Memory B cell (primary cell): Measurements from ENCODE around the gene AGT.
A peak's percentile ranks its signal among the peaks of the same experiment; 100 is the strongest.

Experiments
- ATAC-seq: fragments of 150-1000 bp; cut with Tn5 transposase; 2 replicates; pipeline ENCODE4 v1.10.0; 2021; ENCODE audit warnings: low read depth, mild to moderate bottlenecking, moderate library complexity
- DNase-seq, 2 donors: peaks; one replicate each; pipeline ENCODE4 v3.0.0; 2022; ENCODE audit warnings: low spot score in 2 of 2
- H3K27ac Mint-ChIP-seq: one replicate; pipeline ENCODE4 v1.8.0; 2022; ENCODE audit warnings: mild to moderate bottlenecking, moderate library complexity, mixed read lengths
- H3K27me3 Mint-ChIP-seq: one replicate; pipeline ENCODE4 v1.8.0; 2022; ENCODE audit warnings: mixed read lengths
- H3K36me3 Mint-ChIP-seq: one replicate; pipeline ENCODE4 v1.8.0; 2022; ENCODE audit warnings: mild to moderate bottlenecking, mixed read lengths
- H3K4me1 Mint-ChIP-seq: one replicate; pipeline ENCODE4 v1.8.0; 2022; ENCODE audit warnings: mixed read lengths
- H3K4me3 Mint-ChIP-seq: one replicate; pipeline ENCODE4 v1.8.0; 2022; ENCODE audit warnings: mild to moderate bottlenecking, moderate library complexity, mixed read lengths
- H3K9me3 Mint-ChIP-seq: one replicate; pipeline ENCODE4 v1.8.0; 2022; ENCODE audit warnings: mixed read lengths

Gene AGT

GRCh38 chr1:230713915-230714764 is at the start of gene AGT:
AGT (minus strand) TSS chr1:230714122; CDS start chr1:230710823, 3,299 bp downstream.
- Mint-ChIP-seq H3K4me1 (no peaks in the 10 kb centered on the region), H3K9me3 (peaks cover 2% of the 10 kb centered on the region), H3K27ac (no peak within 1 kb of the TSS), H3K36me3 (peaks cover 2% of the 10 kb centered on the region), H3K4me3 (no peak within 1 kb of the TSS), H3K27me3 (peaks cover 12% of the 10 kb centered on the region)
- no peak for ATAC-seq
- no peak for DNase-seq

GRCh38 chr1:230761443-230762167 is 47.7 kb upstream of the AGT start:
- Mint-ChIP-seq H3K27ac (no peak overlapping the region), H3K9me3 (no peaks in the 10 kb centered on the region), H3K36me3 (no peaks in the 10 kb centered on the region), H3K4me3 (no peak overlapping the region), H3K27me3 (peaks cover 13% of the 10 kb centered on the region), H3K4me1 (no peaks in the 10 kb centered on the region)
- DNase-seq (no peak), ATAC-seq (no peak)

GRCh38 chr1:230760360-230760827 is 46.5 kb upstream of the AGT start:
- no peak for ATAC-seq
- H3K9me3 Mint-ChIP-seq, result no peaks in the 10 kb centered on the region
- no peaks in the 10 kb centered on the region for H3K4me1 Mint-ChIP-seq

GRCh38 chr1:230759369-230760065 is 45.6 kb upstream of the AGT start:
- Mint-ChIP-seq H3K36me3 (no peaks in the 10 kb centered on the region), H3K27ac (no peak overlapping the region), H3K9me3 (no peaks in the 10 kb centered on the region), H3K4me1 (no peaks in the 10 kb centered on the region), H3K27me3 (peaks cover 17% of the 10 kb centered on the region), H3K4me3 (no peak overlapping the region)
- ATAC-seq (no peak), DNase-seq (no peak)

More at GRCh38 chr1:230760360-230760827, 46.5 kb upstream of the AGT start:
- DNase-seq, result no peak
- peaks cover 17% of the 10 kb centered on the region for H3K27me3 Mint-ChIP-seq
- no peak overlapping the region for H3K27ac Mint-ChIP-seq
- H3K36me3 Mint-ChIP-seq, result no peaks in the 10 kb centered on the region
- H3K4me3 Mint-ChIP-seq, result no peak overlapping the region

GRCh38 chr1:230758709-230759368 is 44.9 kb upstream of the AGT start:
- H3K4me3 Mint-ChIP-seq, result no peak overlapping the region
- H3K27me3 Mint-ChIP-seq, result peaks cover 17% of the 10 kb centered on the region
- peaks cover 3% of the 10 kb centered on the region for H3K4me1 Mint-ChIP-seq

GRCh38 chr1:230757856-230758708 is 44.2 kb upstream of the AGT start:
- DNase-seq (no peak), ATAC-seq (no peak)
- no peak overlapping the region for H3K27ac Mint-ChIP-seq
- H3K4me1 Mint-ChIP-seq, result peaks cover 4% of the 10 kb centered on the region
- no peaks in the 10 kb centered on the region for H3K36me3 Mint-ChIP-seq
- H3K9me3 Mint-ChIP-seq, result no peaks in the 10 kb centered on the region
- H3K27me3 Mint-ChIP-seq, result peaks cover 15% of the 10 kb centered on the region
- no peak overlapping the region for H3K4me3 Mint-ChIP-seq

More at GRCh38 chr1:230758709-230759368, 44.9 kb upstream of the AGT start:
- Mint-ChIP-seq H3K36me3 (no peaks in the 10 kb centered on the region), H3K27ac (no peak overlapping the region), H3K9me3 (no peaks in the 10 kb centered on the region)
- ATAC-seq (no peak), DNase-seq (no peak)

GRCh38 chr1:230754796-230755195 is 40.9 kb upstream of the AGT start:
- Mint-ChIP-seq H3K4me1 (peaks cover 11% of the 10 kb centered on the region), H3K36me3 (no peaks in the 10 kb centered on the region), H3K27me3 (peaks cover 13% of the 10 kb centered on the region)

GRCh38 chr1:230753586-230754251 is 39.8 kb upstream of the AGT start:
- Mint-ChIP-seq H3K36me3 (no peaks in the 10 kb centered on the region), H3K4me3 (peak overlapping the region; percentile 70), H3K9me3 (no peaks in the 10 kb centered on the region), H3K27me3 (peaks cover 15% of the 10 kb centered on the region), H3K4me1 (peaks cover 18% of the 10 kb centered on the region), H3K27ac (no peak overlapping the region)
- ATAC-seq (peak; percentile 68), DNase-seq (no peak)

More at GRCh38 chr1:230754796-230755195, 40.9 kb upstream of the AGT start:
- DNase-seq (no peak), ATAC-seq (no peak)
- H3K27ac Mint-ChIP-seq, result no peak overlapping the region
- H3K4me3 Mint-ChIP-seq, result no peak overlapping the region
- no peaks in the 10 kb centered on the region for H3K9me3 Mint-ChIP-seq

GRCh38 chr1:230753191-230753585 is 39.3 kb upstream of the AGT start:
- H3K36me3 Mint-ChIP-seq, result no peaks in the 10 kb centered on the region
- no peak for ATAC-seq

GRCh38 chr1:230752407-230752806 is 38.5 kb upstream of the AGT start:
- peaks cover 19% of the 10 kb centered on the region for H3K4me1 Mint-ChIP-seq
- H3K36me3 Mint-ChIP-seq, result no peaks in the 10 kb centered on the region
- ATAC-seq (no peak), DNase-seq (no peak)
- peaks cover 14% of the 10 kb centered on the region for H3K27me3 Mint-ChIP-seq
- no peaks in the 10 kb centered on the region for H3K9me3 Mint-ChIP-seq
- H3K4me3 Mint-ChIP-seq, result no peak overlapping the region
- no peak overlapping the region for H3K27ac Mint-ChIP-seq

More at GRCh38 chr1:230753191-230753585, 39.3 kb upstream of the AGT start:
- Mint-ChIP-seq H3K4me1 (peaks cover 19% of the 10 kb centered on the region), H3K27ac (no peak overlapping the region), H3K4me3 (no peak overlapping the region), H3K27me3 (peaks cover 15% of the 10 kb centered on the region), H3K9me3 (no peaks in the 10 kb centered on the region)
- no peak for DNase-seq

- DNase-seq, result no peak
- ATAC-seq, result no peak
- Mint-ChIP-seq H3K36me3 (no peaks in the 10 kb centered on the region), H3K27me3 (peaks cover 11% of the 10 kb centered on the region), H3K27ac (no peak overlapping the region), H3K4me1 (peaks cover 19% of the 10 kb centered on the region), H3K9me3 (no peaks in the 10 kb centered on the region), H3K4me3 (no peak overlapping the region)
Observed at GRCh38 chr1:230750986-230751625, 37.2 kb upstream of the AGT start.

GRCh38 chr1:230750576-230750975 is 36.7 kb upstream of the AGT start:
- Mint-ChIP-seq H3K4me3 (no peak overlapping the region), H3K9me3 (no peaks in the 10 kb centered on the region), H3K27ac (no peak overlapping the region), H3K4me1 (peaks cover 19% of the 10 kb centered on the region), H3K27me3 (peaks cover 8% of the 10 kb centered on the region), H3K36me3 (no peaks in the 10 kb centered on the region)
- no peak for DNase-seq
- no peak for ATAC-seq
